Suprapubic skin (tissue), 4 donors: ENCODE results near the gene EPG5.

Experiments used
- CTCF ChIP-seq, 2 donors: fragments of 200-600 bp in 1 of 2; fragments of 450-650 bp in 1 of 2; sonication (generic) in 1 of 2; IDR thresholded peaks; one replicate each; pipeline ENCODE4 v1.5.1; 2016 to 2019; ENCODE audit warnings: antibody characterized with exemption in 2 of 2, mild to moderate bottlenecking in 1 of 2, moderate library complexity in 1 of 2
- POLR2A ChIP-seq, 2 donors: fragments of 450-650 bp; IDR thresholded peaks; one replicate each; pipeline ENCODE4 v1.6.1; 2017; ENCODE audit warnings: antibody characterized with exemption in 2 of 2, mild to moderate bottlenecking in 2 of 2, moderate library complexity in 2 of 2
- POLR2AphosphoS5 ChIP-seq, 3 donors: sonication (generic); formaldehyde crosslinking; IDR thresholded peaks; one replicate each; pipeline ENCODE4 v1.6.1; 2017; ENCODE audit warnings: antibody characterized with exemption in 3 of 3

- TF ChIP-seq CTCF (IDR thresholded peaks at IDR 0.05) (no peak), POLR2A (IDR thresholded peaks at IDR 0.05) (no peak), POLR2AphosphoS5 (IDR thresholded peaks at IDR 0.05) (no peak)
Measured at GRCh38 chr18:45806226-45806625, 160.9 kb downstream of the EPG5 start.
